Hippocampal formation (tissue), 2 donors: ENCODE data around the gene OXNAD1.

ENCODE experiments used
- DNase-seq, 2 donors: peaks; one replicate each; lab custom pipeline; 2025; lab: John Stamatoyannopoulos, UW

OXNAD1 gene

DNA sequence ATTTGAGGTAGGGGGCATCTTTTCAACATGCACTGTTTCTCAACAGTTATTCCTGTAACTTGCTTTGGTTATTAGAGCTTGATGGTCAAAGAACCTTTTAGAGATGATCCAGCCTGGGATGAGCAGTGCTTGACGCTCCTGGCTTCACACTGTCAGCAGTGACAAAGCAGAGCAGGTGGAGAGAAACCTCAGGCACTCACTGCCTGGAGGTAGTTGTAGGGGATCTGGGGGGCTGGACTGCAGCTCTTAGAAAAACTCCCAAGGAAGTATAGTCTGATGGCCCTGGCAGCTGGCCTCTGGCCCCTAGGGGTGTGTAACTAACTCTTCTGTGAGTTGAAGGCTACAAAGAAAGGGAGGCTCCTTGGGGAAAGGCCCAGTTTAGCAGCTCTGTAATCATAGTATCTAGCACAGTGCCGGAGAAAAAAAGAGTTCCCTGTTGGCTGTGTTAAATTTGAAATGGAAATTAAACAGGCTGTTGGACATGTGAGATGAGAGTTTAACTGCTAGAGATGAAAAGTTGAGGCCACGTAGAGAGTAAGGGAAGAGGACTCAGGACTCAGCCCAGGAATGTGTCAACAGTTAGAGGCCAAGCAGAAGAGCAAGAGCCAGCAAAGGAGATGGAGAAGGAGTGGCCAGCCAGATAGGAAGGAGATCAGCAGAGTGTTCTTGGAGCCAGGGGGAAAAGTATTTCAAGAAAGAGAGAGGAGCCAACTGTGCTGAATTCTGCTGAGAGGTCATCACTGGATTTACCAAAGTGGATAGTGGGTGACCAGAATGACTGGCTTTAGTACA, 14.2 kb downstream of the OXNAD1 start:
- no peak for DNase-seq

DNA sequence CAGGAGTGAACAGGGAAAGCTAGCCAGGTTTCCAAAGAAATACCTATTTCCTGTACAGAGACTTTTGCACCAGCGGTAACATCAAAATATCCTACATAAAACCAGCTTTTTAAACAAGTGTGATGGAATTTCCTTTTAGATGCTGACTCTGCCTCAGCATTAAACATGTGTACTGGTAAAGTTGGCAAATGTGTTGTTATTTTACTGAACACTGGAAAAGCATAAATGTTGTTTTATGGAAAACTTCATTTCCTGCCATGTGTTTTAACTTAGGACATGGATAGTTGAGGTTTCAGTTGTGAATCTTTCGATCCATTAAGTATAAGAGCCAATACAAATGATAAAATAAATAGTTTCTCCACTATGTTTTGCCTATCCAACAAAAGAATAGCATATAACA, 15.7 kb downstream of the OXNAD1 start:
- no peak for DNase-seq

DNA sequence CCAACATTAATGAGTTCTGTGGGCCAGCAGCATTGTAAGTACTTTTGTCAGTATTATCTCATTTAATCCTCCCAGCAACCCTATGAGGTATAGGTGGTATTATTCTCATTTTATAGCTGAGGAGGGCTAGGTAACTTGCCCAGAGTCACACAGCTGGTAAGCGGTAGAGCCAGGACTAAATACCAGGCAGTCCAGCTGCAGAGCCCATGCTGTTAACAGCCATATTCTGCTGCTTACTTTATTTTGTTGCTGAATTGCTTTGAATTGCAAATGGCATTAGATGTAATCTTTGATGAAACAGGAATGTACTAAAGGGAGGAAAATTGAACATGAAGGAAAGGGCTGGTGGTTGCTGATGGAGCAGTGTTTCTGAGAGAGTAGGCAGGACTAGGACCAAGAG, 19.6 kb downstream of the OXNAD1 start:
- DNase-seq: no peak

DNA sequence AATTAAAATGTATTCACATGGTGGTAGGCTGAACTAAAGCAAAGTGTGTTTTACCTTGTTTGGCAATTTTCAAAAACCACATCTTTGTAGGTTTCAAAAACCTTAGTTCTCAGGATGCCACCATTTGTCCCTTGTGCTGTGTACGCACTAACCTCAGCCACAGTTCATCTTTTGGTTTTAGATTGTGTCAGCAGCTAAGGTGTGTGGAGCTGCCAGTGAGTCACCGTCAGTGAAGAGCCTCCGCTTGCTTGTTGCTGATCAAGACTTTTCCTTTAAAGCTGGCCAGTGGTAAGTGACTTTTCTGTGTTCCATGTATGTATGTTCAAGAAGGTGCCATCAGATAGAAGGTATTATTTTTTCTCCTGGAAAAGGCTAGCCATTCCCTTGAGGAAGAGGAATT, 21.1 kb downstream of the OXNAD1 start:
- DNase-seq: no peak

DNA sequence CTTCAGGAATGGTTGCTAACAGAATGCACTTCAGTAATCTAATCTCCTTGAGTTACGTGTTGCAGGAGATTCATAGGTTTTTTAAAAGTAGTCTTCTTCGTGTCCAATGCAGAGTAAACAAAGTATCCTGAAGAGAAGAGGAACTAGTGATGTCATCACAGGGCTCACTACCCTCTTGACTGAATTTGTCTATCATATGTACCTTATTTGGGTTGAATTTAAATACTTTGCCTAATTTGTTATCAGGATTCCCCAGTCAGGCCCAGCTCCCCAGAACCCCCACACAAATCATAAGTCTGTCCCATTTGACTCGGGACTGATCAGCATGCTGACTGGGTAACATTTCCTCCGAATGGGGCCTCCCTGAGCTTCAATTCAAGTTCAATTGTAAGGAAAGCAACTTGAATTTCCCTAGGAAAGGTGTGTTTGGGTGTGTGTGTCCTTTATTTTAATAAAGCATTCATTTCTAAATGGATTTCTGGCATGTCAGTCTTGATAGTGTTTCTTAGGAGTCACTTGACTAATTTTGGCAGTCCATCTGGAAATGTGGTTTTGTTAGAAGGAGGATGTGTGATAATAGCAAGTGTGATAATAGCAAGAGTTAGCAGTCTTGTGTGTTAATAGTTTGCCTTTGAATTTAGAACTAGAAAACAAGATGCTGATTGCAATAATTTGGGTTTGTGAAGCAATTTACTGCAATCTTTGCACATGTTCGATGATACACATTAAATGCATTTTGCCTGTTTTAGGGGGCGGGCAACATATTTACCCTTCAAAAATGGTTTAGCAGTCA, 21.9 kb downstream of the OXNAD1 start:
- DNase-seq: no peak

DNA sequence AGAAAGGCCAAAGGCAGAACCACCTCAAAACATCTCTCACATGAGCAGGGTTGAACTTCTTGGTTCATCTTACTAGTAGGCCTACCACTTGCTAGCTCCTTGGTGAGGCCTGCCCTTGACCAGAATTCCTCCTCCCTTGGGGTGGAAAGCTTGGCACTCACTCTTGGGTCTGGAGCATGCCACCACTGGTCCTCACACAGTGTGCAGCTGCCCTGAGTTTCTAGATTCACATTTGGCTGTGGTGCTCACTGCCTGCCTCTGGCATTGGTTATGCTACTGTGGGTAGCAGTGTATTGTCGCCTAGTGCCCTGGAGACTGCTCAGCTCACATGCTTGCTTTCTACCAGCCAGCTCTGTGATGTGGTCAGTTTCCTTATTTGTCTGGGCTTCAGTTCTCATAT, 23.7 kb downstream of the OXNAD1 start:
- no peak for DNase-seq

DNA sequence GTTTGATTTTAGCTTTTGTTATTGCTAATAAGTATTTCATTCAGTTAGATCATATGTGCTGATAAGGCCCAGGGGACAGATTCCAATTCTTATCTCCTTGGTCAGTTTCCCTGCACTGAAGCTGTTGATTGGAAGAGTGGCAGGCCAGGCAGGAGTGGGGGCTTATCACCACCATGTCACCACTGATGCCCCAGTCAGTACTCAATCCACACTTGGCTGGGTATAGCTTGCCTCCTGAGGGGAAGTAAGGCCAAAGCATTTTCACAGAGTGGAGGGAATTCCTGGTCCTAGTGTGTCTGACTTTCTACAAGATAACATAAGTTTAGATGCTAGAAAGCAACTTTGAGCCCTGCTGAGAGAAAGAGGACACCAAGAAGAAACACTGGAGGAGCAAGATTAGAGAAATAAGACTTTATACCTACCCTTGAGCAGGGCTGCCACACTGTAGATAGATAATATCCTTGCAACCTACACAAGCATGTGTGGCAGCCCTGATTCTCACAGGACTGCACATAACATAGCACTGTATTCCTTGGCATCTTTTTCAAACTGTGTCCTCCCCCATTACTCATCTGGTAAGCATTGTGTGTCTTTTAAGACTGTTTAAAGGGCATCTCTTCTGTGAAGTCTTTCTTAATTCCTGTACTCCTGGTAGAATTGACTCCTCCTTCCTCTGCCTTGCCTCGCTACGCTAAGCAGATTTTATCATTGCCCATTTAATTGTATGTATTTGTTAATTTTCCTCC, 24.3 kb downstream of the OXNAD1 start:
- no peak for DNase-seq

DNA sequence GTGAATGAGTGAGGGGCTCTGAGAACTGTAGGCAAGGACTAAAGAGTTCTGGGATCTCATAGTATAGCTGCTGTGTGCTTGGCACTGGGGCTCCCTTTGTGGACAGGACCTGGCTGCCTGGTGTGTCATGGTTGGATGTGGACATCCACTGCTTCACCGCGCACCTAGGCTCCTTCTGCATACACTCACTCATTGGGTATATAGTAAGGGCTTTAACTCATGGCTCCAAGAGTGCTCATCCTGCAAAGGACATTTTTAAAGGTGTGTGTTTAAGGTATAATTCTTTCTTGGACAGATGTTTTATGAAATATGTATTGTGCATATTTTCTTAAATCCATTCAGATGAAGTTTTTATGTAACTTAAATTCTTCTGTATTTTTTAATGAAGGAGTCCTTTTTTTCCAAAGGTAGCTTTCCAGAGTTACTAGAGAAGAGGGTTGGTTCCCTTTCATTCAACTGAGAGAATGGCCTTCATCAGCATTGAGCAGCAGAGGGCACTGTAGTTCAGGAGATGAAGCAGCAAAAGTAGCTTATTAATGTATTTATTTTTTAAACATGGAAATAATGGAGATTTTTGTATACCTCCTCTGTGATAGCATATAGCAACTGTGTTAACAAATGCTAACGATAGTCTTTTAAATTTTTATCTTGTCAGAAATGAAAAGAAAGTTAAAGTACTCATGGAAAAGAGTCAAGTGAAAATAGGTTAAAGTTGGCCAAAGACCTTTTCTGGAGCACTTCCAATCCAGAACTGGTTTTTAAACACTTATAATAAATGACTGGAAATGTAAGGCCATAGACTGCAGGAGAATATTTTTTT, 25.2 kb downstream of the OXNAD1 start:
- peak; percentile 38 to 70 for DNase-seq

DNA sequence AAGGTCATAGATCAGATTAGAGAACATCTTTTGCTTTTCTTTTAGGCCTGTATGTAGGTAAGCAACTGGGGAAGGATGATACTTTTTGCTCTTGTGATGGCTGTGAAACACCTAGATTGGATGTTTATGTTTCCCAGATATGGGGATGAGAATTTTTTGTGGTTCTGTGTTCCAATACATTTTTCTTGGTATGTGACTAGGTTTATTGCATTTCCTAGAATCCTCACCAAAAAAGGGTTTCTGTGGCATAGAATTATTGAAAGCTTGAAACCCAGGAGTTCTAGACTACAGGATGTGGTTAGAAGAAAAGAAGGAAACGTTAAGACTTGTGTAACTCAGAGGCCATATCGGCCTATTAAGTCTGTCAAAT, 25.8 kb downstream of the OXNAD1 start:
- DNase-seq: no peak

DNA sequence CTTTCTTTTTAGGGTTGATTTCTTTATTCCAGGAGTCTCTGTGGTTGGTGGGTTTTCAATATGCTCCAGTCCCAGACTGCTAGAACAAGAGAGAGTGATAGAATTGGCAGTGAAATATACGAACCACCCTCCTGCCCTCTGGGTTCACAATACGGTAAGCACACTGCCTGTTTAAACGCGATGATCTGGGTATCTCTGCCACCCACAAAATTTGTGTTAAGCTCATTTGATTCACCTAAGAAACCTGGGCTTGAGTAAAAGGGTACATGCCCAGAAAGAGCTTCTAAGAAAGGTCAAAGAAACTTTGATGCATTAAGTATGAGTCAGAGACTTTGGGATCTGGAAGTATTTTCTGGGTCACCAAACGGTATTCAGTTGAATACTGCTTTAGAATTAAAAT, 29.8 kb downstream of the OXNAD1 start:
- DNase-seq: no peak

DNA sequence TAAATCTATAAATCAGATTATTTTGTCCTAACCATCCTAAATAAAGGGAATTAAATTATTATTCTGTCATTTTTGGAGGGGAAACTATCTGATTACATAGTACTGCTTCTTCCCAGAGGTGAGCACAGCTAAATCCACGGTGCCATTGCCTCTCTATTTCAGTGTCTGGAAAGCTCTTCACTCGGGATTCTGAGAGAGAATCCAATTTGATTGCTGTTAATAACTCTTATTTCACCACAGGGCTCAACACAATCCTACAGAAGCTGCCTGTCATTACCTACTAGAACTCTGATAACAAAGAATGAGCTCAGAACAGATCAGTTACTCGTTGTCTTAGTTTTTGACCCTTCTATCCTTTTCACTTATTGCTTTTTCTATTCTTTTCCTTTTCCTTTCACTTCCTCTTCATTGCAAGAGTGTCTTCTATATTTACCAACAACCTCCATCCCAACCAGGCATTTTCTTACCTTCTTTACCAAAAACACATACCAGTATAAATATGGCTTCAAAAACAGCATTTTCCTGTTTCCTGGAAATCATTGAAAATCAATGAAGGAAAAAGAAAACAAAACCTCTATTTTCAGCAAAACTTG, 30.4 kb downstream of the OXNAD1 start:
- no peak for DNase-seq

DNA sequence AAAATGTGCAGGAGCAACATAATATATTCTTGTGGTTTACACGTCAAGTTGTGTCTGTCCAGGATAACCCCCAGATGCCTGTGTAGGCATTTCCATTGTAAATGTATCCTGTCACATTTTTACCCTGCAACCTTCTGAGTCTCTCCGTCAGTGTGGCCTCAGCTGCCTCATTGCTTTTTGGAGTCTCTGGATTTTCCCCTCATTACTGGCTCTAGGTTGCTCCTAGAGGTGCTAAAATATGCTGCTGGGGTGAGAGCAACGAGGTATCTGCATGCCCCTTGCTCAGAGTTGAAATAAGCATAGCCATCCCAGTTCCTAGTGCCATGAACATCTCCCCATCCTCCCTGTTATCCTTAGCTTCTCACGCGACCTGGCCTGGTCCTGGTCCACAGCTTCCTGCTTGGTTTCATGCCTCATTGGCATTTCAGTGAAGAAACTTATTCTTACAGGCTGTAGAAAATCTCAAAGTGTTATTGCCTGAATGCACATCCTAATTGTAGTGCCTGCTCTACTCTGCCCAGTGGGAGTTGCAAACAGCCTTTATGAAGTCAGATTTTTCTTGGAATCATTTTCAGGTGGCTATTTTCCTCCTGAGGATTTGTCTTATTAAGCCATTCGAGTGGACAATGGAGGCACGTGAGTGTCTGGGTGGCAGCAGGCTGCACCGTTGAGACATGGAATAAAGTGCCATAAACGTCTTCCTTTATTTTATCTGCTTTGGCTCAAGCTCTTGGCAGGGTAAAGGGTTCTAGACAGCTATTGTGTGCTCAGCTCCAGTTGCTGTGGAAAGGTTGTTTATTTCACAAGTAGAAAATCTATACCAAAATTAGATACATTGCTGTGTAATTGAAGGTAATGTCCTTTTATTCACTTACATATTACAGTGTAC, 33.2 kb downstream of the OXNAD1 start:
- DNase-seq: no peak

DNA sequence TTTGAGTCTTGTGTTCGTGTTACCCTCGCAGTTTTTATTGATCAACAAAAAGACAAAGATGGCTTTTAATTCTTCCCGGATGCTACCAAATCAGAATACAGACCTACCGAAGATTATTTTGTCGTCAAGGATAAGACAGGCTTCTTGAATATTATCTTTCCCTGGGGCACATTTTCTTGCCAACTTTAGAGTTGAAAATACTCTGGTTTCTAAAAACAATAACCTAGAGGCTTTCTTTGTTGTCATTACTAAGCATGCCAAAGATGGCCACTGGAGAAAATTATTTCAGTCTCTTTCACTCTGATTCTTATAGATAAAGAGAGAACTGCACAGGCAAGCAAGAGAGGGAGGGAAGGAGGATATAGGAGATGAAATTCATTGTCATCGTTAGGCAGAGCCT, 33.9 kb downstream of the OXNAD1 start:
- DNase-seq: no peak

DNA sequence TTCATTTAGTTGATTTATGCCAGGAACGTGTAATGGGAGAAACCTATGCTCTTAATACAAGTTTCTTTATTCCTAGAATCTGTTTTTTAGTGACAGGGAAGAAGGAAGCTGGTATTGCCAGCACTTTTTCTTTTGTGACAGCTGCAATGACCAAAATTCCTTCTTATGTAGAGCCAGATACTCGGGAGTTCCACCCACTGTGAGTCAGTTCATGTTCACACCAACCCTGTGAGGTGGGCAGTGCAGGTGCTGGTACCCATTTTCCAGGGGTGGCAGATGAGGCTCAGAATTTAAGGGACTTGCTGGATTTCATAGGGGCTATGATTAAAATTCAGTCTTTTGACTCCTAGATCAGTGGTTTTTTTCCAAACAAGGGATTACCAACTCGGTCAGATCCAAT, 34.7 kb downstream of the OXNAD1 start:
- DNase-seq: no peak

DNA sequence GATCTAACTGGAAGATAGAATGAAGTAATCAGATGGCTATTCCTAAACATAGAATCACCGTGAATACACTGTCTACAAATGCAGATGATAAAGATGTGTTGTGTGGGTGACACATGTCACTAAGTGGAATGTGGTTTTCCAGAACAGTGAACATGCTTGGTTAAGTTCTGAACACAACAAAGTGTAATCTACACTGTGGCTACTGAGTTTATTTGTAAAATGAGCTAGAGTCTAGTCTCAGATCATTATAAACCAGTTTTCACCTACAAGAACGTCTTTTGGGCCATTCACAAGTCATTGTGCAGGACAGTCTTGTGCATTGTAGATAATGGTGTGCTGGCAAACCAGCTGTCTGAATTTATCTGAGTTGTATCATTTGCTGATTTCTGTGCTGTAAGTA, 35.3 kb downstream of the OXNAD1 start:
- DNase-seq: no peak

DNA sequence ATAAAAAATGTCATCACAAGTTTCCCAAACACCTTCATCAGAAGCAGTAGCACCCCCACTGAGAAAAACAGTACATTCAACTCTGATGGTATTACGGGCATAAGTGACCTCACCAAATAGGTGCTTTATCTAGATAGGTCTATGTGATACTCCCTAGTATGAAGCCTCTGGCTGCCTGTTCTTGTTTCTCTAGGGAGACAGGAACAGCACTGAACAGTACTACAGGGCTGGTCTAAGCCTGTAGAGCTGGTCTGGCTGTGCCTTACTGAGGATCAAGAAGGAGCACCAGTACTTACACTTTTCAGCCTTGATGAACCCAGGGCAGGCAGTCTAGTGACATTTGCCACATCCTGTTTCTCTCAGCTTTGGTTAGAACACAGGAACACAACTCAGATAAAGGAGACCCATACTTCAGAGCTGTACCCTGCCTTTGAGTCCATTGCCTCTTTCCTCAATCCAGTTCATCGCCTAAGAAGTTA, 35.9 kb downstream of the OXNAD1 start:
- no peak for DNase-seq

DNA sequence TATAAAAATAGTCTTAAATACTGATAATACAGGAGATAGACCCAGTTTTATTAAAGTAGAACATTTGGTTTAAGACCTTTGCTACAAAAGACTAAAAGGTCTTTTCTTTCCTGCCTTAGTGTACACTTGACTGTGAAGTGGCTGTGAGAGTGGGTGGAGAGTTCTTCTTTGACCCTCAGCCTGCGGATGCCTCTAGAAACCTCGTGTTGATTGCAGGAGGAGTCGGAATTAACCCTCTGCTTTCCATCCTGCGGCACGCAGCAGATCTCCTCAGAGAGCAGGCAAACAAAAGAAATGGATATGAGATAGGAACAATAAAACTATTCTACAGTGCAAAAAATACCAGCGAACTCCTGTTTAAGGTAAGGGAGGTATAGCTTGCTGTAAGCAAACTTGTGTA, 36.5 kb downstream of the OXNAD1 start:
- no peak for DNase-seq

DNA sequence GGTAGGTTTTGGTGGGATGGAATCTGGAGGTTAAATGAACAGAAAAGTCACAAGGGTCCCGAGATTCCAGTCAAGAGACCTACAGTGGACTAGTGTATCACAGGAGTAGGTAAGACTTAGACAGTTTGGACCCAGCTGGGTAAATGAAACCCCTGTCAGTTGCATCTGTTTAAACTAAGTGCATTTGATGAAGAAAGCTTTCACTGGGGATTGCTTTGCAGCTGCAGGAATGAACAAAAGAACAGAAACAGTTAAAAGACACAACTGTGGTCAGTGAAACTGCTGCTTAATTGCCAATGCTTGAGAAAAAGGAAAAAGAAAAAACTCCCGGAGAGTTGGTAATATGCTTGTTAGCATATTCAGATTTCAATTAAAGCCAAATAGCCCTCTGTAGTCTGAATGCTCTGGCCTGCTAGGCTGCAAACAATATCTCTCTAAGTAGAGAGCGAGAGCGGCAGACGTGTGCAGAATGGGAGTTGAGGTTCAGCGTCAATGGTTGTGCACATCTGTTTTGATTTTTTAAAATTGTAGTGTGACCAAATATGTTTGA, 37.1 kb downstream of the OXNAD1 start:
- DNase-seq: peak in 1 of 2 donors; percentile 50

DNA sequence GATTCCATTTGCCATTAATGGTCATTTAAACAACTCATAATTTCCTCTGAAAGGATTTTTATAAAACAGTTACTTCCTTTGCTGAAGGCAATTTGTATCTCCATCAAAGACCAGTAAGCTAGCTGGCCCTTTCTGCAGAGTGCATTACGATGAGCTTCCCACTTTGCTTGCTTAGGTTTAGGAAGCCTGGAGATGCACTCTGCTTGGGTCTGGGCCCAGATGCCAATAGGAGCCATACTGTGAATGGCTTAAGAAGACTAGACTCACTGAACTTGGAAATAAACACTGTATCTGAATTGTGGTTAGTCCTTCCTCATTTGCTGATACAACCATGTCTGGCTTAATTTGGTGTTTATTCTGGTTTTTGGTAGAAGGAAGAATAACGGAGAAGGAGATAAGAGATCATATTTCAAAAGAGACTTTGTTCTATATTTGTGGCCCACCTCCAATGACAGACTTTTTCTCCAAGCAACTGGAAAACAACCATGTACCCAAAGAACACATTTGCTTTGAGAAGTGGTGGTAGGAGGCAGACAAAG, 38.1 kb downstream of the OXNAD1 start:
- DNase-seq: no peak
